NOMO-1 (cell line): ENCODE measurements around the gene DOCK10.

Experiments
- DNase-seq, 2 experiments: peaks; one replicate each; lab custom pipeline; 2025; ENCODE audit not compliant: unreplicated experiment in 2 of 2; lab: John Stamatoyannopoulos, UW

The DOCK10 gene

GRCh38 chr2:224885836-224886547 is 156.3 kb downstream of the DOCK10 start:
- DNase-seq = peak; percentile 60 to 76

- no peak for DNase-seq
These were observed 157.0 kb downstream of the DOCK10 start for GRCh38 chr2:224885291-224885690.

GRCh38 chr2:224884188-224884587 is 158.1 kb downstream of the DOCK10 start:
- peak; percentile 79 to 91 for DNase-seq

GRCh38 chr2:224883700-224884099 is 158.6 kb downstream of the DOCK10 start:
- DNase-seq = no peak

- no peak for DNase-seq
These were observed 159.1 kb downstream of the DOCK10 start for GRCh38 chr2:224883172-224883516.

GRCh38 chr2:224882291-224883171 is 159.7 kb downstream of the DOCK10 start:
- peak; percentile 55 to 90 for DNase-seq

GRCh38 chr2:224881846-224882245 is 160.4 kb downstream of the DOCK10 start:
- DNase-seq = no peak

- DNase-seq = peak; percentile 24 to 55
These were observed 165.7 kb downstream of the DOCK10 start for GRCh38 chr2:224876522-224876921.

GRCh38 chr2:224875841-224876240 is 166.4 kb downstream of the DOCK10 start:
- no peak for DNase-seq

GRCh38 chr2:224875153-224875552 is 167.1 kb downstream of the DOCK10 start:
- DNase-seq = no peak

GRCh38 chr2:224871813-224872212 is 170.5 kb downstream of the DOCK10 start:
- no peak for DNase-seq

GRCh38 chr2:224870341-224870740 is 171.9 kb downstream of the DOCK10 start:
- no peak for DNase-seq

GRCh38 chr2:224869601-224870233 is 172.6 kb downstream of the DOCK10 start:
- DNase-seq = no peak

- no peak for DNase-seq
These were observed 177.3 kb downstream of the DOCK10 start for GRCh38 chr2:224865016-224865415.

GRCh38 chr2:224861266-224861665 is 181.0 kb downstream of the DOCK10 start:
- no peak for DNase-seq

- DNase-seq = no peak
These were observed 181.5 kb downstream of the DOCK10 start for GRCh38 chr2:224860786-224861185.

GRCh38 chr2:224851811-224852210 is 190.5 kb downstream of the DOCK10 start:
- no peak for DNase-seq

- no peak for DNase-seq
These were observed 192.2 kb downstream of the DOCK10 start for GRCh38 chr2:224850081-224850480.

GRCh38 chr2:224849264-224849663 is 193.0 kb downstream of the DOCK10 start:
- no peak for DNase-seq

GRCh38 chr2:224847961-224848850 is 194.1 kb downstream of the DOCK10 start:
- DNase-seq = no peak

- DNase-seq = no peak
These were observed 194.9 kb downstream of the DOCK10 start for GRCh38 chr2:224847381-224847780.
